ENCODE measurements around the gene HOXD3.

The HOXD3 gene

DNA sequence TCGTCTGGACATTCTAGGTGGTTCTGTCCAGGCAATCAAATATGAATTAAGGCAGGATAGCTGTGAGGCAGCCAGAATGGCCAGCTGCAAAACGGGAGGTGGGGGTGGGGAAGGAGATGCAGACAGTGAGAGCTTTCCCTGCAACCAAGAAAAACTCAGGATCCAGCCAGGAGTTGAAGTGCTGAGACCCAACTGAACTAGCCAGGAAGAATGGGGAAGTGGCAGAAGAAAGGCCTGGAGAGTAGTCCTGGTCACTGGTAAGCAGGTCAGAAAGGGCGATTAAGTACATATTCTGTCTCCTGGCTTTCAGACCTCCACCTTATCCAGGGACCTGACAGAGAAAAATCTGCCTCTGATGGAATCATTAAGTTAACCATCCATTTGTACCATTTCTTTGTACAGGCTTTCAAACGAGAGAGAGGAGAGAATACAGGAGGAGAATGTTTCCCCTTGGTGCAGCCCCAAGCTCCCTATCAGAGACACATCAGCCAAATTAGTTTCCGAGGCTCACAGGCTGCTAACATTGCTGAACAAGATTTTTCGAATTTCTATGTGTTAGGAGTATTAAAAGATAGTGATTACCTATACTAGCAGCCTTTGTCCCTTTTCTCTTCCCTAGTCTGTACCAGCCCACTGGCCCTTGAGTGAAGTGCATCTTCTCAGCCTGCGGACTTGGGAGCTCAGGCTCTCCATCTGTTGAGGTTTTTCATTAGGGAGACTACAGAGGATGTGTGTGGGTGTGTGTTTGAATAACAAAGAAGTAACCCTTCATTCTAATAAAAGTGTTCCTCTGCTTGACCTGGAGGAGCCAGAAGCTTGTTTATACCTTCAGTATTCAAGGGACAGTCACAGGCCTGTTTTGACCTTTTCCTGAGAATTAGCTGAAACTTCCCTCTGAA is 18.9 kb downstream of the HOXD3 start:
- DNase-seq (ENCODE audit: low read depth in 1 of 2, low spot score in 1 of 2): no peak

- no peak for DNase-seq (ENCODE audit: low read depth in 1 of 2, low spot score in 1 of 2)
Observed at GRCh38 chr2:176177580-176178037, 20.5 kb downstream of the HOXD3 start.

DNA sequence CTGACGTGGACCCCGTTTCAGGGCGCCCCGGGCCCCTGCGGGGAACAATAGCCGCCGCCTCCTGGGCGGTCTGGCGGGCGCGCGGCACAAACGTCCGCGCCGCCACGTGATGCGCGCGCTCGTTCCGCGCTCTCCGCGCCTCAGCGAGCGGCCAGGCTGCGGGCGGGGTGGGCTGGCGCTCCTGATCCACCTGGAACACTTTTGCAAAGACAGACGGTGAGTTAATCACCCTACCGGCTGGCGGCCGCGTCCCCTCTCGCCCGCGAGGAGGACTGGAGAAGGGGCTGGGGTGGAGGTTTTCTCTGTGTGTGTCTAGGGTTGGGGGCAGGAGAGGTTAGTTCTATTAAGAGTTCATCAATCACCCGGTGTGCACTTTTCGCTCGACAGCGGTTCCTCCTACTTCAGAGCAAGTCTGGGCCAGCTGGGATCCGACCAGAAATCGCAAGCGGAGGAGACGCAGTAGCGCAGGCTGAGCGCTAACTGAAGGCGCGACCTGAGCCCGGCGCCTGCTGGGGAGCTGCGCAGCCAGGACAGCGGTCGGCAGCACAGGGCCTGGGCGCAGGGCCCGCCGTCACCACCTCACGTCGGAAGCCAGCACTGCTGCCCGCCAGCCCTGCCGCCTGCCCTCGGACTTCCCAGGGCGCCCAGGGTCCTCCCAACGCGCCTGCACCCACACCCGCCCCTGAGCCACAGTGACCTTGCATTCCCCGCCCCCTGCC is 21.1 kb downstream of the HOXD3 start:
- no peak for DNase-seq (ENCODE audit: low read depth in 1 of 2, low spot score in 1 of 2)

DNA sequence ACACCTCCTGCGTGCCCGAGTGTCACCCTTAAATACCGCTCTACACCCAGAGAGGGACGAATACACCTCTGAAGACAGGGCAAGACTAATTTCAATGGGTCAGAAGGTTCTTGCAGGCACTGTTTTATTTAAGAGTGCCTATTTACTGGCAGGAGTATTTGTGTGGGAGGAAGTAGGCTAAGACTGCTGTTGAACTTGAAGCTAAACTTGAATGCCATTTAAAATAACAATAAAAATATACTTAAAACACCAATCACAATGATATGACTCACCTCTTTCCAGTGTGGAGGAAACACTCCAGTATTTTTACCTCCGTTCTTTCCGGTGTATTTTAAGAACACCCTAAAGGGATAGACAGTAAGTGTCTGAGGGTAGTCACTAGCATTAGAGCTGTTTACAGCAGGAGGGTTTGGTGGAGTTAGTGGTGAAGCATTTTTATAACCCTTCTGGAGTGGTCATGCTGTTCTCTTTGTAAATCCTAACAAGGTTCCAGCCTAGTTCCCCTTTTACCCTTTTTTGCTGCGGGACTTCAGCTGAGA is 21.7 kb downstream of the HOXD3 start:
- no peak for DNase-seq (ENCODE audit: low read depth in 1 of 2, low spot score in 1 of 2)

- DNase-seq (ENCODE audit: low read depth in 1 of 2, low spot score in 1 of 2): no peak
Observed at GRCh38 chr2:176181551-176181950, 24.4 kb downstream of the HOXD3 start.

- no peak for DNase-seq (ENCODE audit: low read depth in 1 of 2, low spot score in 1 of 2)
Observed at GRCh38 chr2:176182671-176183070, 25.6 kb downstream of the HOXD3 start.

DNA sequence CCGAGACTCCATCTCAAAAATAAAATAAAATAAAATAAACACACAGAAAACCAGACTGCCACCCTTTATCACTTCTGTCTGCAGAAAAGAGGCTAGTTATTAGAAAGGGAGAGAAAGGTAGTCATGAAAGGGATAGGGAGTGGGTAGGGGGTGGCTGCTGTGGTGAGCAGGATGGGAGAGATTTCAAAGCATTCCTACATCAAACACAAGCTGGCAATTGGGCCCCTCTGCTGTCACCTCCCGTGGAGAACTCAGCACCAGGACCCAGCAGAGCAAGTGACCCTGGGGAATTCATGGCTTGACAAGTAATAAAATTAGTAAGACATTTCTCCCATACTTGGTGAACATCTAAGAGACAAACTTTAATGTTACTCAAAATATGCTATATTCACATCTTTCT is 27.6 kb downstream of the HOXD3 start:
- no peak for DNase-seq (ENCODE audit: low read depth in 1 of 2, low spot score in 1 of 2)

DNA sequence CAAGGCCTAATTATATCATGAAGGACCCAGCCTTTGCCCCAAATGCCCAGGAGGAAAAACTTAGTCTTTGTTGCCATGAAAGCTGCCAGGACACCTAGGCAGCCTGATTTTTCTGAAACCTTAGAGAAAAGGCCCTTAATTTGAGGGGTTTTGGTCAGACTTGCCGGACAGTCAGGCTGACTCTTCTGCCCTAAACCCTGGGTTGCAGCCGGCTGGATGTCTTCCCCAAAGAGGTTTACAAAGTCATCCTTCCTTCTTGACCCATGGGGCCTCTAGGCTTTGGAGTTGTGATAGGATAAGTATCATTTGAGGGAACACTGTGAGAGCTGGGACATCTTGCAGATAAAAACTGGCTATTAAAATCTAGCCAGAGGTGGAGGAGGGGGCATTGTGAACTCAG is 28.9 kb downstream of the HOXD3 start:
- DNase-seq (ENCODE audit: low read depth in 1 of 2, low spot score in 1 of 2): no peak

- no peak for DNase-seq (ENCODE audit: low read depth in 1 of 2, low spot score in 1 of 2)
Observed at GRCh38 chr2:176187200-176187898, 30.2 kb downstream of the HOXD3 start.

DNA sequence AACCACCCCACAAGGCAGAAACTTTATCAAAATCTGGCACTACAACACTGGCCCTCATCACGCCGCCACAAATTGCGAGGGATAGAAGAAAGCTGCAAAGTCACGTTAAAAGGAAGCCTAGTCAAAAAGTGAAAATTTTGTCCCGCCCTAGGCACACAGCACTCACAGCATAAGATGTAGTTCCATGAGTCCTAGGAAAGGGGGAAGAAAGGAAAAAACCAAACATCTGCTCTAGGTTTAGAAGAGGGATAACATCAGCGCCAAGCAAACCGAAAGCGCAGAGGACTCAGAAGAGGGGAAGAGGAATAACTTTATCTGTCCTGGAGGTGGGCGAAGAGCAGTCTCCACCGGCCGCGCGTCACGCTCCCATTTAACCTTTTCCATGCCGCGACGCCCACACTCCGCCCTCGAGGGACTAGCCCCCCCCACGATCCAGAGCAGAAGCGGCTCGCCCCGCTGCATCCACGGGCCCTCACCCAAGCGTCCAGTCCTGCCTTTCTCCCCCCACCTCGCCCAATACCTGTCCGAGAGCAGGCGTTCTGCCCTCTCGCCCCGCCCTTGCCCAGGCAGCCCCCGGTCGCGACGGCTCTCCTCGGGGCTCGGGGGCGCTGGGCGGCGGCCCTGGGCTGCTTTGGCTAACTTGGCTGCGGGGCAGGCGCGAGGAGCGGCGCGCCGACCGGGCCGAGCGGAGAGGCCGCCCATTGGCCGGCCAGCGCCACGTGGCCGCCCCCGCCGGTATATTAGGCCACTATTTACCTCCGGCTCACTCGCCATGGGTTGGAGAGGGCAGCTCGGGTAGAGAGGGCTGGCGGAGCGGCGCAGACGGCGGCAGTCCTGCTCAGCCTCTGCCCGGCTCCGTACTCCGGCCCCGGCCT is 31.0 kb downstream of the HOXD3 start, which contains the start of gene HOXD1:
HOXD1 (plus strand) TSS at position 770 of the 875 bp plus-strand sequence. CDS start 134 bp downstream, outside the sequence.
- no peak for DNase-seq (ENCODE audit: low read depth in 1 of 2, low spot score in 1 of 2)

DNA sequence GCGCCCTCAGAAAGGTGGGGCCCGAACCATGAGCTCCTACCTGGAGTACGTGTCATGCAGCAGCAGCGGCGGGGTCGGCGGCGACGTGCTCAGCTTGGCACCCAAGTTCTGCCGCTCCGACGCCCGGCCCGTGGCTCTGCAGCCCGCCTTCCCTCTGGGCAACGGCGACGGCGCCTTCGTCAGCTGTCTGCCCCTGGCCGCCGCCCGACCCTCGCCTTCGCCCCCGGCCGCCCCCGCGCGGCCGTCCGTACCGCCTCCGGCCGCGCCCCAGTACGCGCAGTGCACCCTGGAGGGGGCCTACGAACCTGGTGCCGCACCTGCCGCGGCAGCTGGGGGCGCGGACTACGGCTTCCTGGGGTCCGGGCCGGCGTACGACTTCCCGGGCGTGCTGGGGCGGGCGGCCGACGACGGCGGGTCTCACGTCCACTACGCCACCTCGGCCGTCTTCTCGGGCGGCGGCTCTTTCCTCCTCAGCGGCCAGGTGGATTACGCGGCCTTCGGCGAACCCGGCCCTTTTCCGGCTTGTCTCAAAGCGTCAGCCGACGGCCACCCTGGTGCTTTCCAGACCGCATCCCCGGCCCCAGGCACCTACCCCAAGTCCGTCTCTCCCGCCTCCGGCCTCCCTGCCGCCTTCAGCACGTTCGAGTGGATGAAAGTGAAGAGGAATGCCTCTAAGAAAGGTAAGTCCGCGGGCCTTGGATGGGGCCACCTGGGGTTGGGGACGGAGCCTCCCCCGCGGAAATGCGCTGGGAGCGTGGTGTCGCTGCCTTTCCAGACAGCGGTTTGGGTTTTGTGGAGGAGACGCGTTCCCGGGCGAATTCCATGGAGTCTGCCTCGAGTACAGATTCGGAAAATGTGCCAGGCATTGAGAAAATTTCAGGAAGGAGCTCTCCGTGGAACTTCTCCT is 31.9 kb downstream of the HOXD3 start:
- DNase-seq (ENCODE audit: low read depth in 1 of 2, low spot score in 1 of 2): no peak

- no peak for DNase-seq (ENCODE audit: low read depth in 1 of 2, low spot score in 1 of 2)
Observed at GRCh38 chr2:176189681-176190641, 32.9 kb downstream of the HOXD3 start.

GRCh38 chr2:176192351-176192750 is 35.2 kb downstream of the HOXD3 start:
- DNase-seq (ENCODE audit: low read depth in 1 of 2, low spot score in 1 of 2): no peak

GRCh38 chr2:176193048-176193447 is 35.9 kb downstream of the HOXD3 start:
- DNase-seq (ENCODE audit: low read depth in 1 of 2, low spot score in 1 of 2): no peak

DNA sequence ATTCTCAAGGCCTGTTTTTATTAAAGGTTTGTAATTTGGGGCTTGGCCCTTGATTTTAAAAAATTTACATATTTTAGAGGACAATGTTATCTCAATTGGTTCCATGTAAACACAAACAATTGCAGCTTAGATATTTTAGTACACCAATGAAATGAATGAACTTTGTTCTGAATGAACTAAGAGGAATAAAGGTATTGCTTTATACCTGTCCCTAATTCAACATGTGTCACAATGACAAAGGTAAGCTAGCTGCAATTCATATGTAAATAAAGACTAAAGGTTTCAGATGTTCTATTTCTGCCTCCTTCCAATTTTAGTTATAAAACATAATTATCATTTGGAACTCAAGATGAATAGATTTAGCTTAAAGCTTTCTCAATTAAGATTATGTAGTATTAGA is 42.8 kb downstream of the HOXD3 start:
- no peak for DNase-seq (ENCODE audit: low read depth in 1 of 2, low spot score in 1 of 2)

- DNase-seq (ENCODE audit: low read depth in 1 of 2, low spot score in 1 of 2): no peak
Observed at GRCh38 chr2:176200971-176201370, 43.9 kb downstream of the HOXD3 start.

DNA sequence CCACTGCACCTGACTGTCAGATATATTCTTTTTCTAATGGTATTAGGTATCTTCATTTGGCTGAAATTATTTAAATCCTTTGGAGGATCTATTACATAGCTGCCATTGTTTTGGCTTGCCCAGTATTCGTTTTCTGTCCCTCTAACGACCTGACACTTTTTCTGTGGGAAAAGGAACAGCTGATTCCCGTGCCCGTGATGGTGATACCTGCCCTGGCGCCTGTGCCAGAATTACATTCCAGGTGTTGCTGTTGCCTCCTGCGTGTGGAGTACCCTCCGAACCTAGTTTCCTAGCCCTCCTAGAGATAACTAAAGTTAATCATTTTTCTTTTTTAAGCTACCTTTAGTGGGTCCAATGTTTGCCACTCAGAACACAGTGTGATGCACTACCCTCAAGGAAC is 45.4 kb downstream of the HOXD3 start:
- no peak for DNase-seq (ENCODE audit: low read depth in 1 of 2, low spot score in 1 of 2)

DNA sequence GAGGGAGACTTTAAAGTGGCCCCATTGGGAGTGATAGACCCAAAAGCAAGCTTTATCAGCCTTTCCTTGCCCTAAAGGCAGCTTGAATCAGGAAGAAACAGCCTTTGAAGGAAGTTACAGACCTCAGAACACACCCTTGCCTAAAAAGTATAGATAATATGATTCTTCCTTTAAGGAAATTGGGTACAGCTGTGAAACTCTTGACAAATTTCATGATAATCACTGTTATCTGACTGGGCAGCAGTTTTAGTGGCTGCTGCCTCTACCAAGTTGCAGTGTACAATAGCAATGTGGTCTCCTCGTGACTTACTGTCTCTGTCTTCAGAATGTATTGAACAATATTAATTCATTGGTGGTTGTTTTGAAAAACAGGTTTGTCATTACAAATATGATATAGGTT is 48.0 kb downstream of the HOXD3 start:
- DNase-seq (ENCODE audit: low read depth in 1 of 2, low spot score in 1 of 2): no peak

All from stimulated activated CD4-positive, alpha-beta T cell treated with anti-CD3 and anti-CD28 coated beads, Interleukin-15, amount 100 ng/mL, for 1 hour (primary cell).